ENCODE measurements around the gene CSGALNACT2. TPM values are rescaled to one million over a fixed set of nuclear protein-coding genes. Genes with fewer than 3 reads are reported as not detected.

Gene CSGALNACT2
- total and polyA plus RNA-seq, 10 of the 15 experiments (the other 5 are each of a cell fraction or from before 2014, with no cell fraction given) = 2.5 to 12.6 (median 8.7) TPM

GRCh38 chr10:43194266-43194665, 56.0 kb downstream of the CSGALNACT2 start:
- BruUV-seq (replicated peaks) = no TSS peak
- Histone ChIP-seq H3K4me3 (no peak overlapping the region), H2AFZ (ENCODE audit: control insufficient read depth, low read depth, low read length) (no peak overlapping the region), H3K36me3 (ENCODE audit: control insufficient read depth in 2 of 2, insufficient read depth in 2 of 2, low read length in 1 of 2) (no peaks in the 10 kb centered on the region), H3K4me2 (ENCODE audit: control insufficient read depth, insufficient read depth) (no peak overlapping the region), H3K9ac (ENCODE audit: control insufficient read depth, insufficient read depth, low read length) (no peak overlapping the region), H3K27me3 (replicated peaks in 1 of 2; ENCODE audit: control insufficient read depth in 2 of 2, insufficient read depth in 2 of 2, low read length in 1 of 2) (no peaks in the 10 kb centered on the region), H4K20me1 (ENCODE audit: control insufficient read depth, insufficient read depth) (no peaks in the 10 kb centered on the region), H3K27ac (ENCODE audit: control insufficient read depth, insufficient read depth) (no peak overlapping the region), H3K9me3 (replicated peaks; ENCODE audit: control insufficient read depth, insufficient read depth, low read length) (no peaks in the 10 kb centered on the region), H3K79me2 (ENCODE audit: control insufficient read depth, insufficient read depth, low read length) (no peaks in the 10 kb centered on the region), H3K4me1 (ENCODE audit: control insufficient read depth, insufficient read depth, low read length) (no peaks in the 10 kb centered on the region)
- in situ Hi-C loops (cut with MboI) = no loop called here
- intact Hi-C loops (cut with micrococcal nuclease; ENCODE audit: unreplicated experiment) = no loop called here
- SMC1A ChIA-PET (ENCODE audit: uncharacterized antibody, unreplicated experiment) = no interaction called here
- ATAC-seq (no peak), DNase-seq (ENCODE audit: low read depth, low spot score) (no peak), FAIRE-seq (no peak)
- WGBS (ENCODE audit: insufficient coverage, insufficient replicate concordance, low lambda C conversion rate, missing lambda C conversion rate) = 42% methylated on average over 4 of the region's 4 CpGs
- CTCF ChIA-PET = interaction anchor here (0.6 to 1.9 kb wide), 3 partner anchors 8 to 164 kb away, joined by 3 to 9 read pairs (median 5); no protein-coding TSS in a partner anchor
- RAD21 ChIA-PET (ENCODE audit: unreplicated experiment) = no interaction called here
- POLR2A ChIA-PET = no interaction called here
- TF ChIP-seq PAX8 (IDR thresholded peaks at IDR 0.05) = no peak

- Histone ChIP-seq H3K9ac (ENCODE audit: control insufficient read depth, insufficient read depth, low read length) (no peak overlapping the region), H3K36me3 (ENCODE audit: control insufficient read depth in 2 of 2, insufficient read depth in 2 of 2, low read length in 1 of 2) (no peaks in the 10 kb centered on the region), H3K9me3 (replicated peaks; ENCODE audit: control insufficient read depth, insufficient read depth, low read length) (no peaks in the 10 kb centered on the region), H2AFZ (ENCODE audit: control insufficient read depth, low read depth, low read length) (no peak overlapping the region), H3K4me3 (no peak overlapping the region), H3K4me1 (ENCODE audit: control insufficient read depth, insufficient read depth, low read length) (no peaks in the 10 kb centered on the region), H3K4me2 (ENCODE audit: control insufficient read depth, insufficient read depth) (no peak overlapping the region), H4K20me1 (ENCODE audit: control insufficient read depth, insufficient read depth) (no peaks in the 10 kb centered on the region), H3K27ac (ENCODE audit: control insufficient read depth, insufficient read depth) (no peak overlapping the region), H3K27me3 (replicated peaks in 1 of 2; ENCODE audit: control insufficient read depth in 2 of 2, insufficient read depth in 2 of 2, low read length in 1 of 2) (no peaks in the 10 kb centered on the region), H3K79me2 (ENCODE audit: control insufficient read depth, insufficient read depth, low read length) (no peaks in the 10 kb centered on the region)
- FAIRE-seq (no peak), ATAC-seq (no peak), DNase-seq (ENCODE audit: low read depth, low spot score) (no peak)
- ChIA-PET POLR2A (no interaction called here), RAD21 (ENCODE audit: unreplicated experiment) (no interaction called here), SMC1A (ENCODE audit: uncharacterized antibody, unreplicated experiment) (no interaction called here), CTCF (interaction anchor here (0.6 to 1.0 kb wide), 2 partner anchors 10 to 164 kb away, joined by 3 to 5 read pairs; no protein-coding TSS in a partner anchor)
- BruUV-seq (replicated peaks) = no TSS peak
- in situ Hi-C loops (cut with MboI) = no loop called here
- TF ChIP-seq CBFB (IDR thresholded peaks at IDR 0.05; ENCODE audit: low read depth) = no peak
- 81% methylated on average over 8 of the region's 9 CpGs for WGBS (ENCODE audit: insufficient coverage, insufficient replicate concordance, low lambda C conversion rate, missing lambda C conversion rate)
- intact Hi-C loops (cut with micrococcal nuclease; ENCODE audit: unreplicated experiment) = no loop called here
These were observed 56.6 kb downstream of the CSGALNACT2 start for GRCh38 chr10:43194859-43195258.
